SK-N-SH (cell line): ENCODE data around the gene SYNPR.

Source experiments
- CTCF ChIP-seq: fragments of 200-600 bp; sonication (generic); IDR thresholded peaks from 2 replicates; pipeline ENCODE4 v1.6.1; 2017; ENCODE audit warnings: antibody characterized with exemption, mild to moderate bottlenecking, moderate library complexity
- FOSL2 ChIP-seq: IDR thresholded peaks from 2 replicates; pipeline ENCODE4 v1.4.0; 2012; ENCODE audit warnings: low read depth, mild to moderate bottlenecking, moderate library complexity, borderline replicate concordance
- FOXJ3 ChIP-seq: sonication (generic); formaldehyde crosslinking; IDR thresholded peaks from 2 replicates; pipeline ENCODE4 v1.5.1; 2020; ENCODE audit warnings: mild to moderate bottlenecking, missing genetic modification reagents
- MAX ChIP-seq: IDR thresholded peaks from 2 replicates; pipeline ENCODE4 v1.4.0; 2012; ENCODE audit warnings: low read depth
- MXI1 ChIP-seq: IDR thresholded peaks from 2 replicates; pipeline ENCODE4 v1.6.1; 2012; ENCODE audit warnings: mild to moderate bottlenecking, low read depth, low read length, improper control_type of control experiment
- POLR2AphosphoS5 ChIP-seq: IDR thresholded peaks from 2 replicates; pipeline ENCODE4 v1.6.1; 2012; ENCODE audit warnings: low read depth, low read length
- RCOR1 ChIP-seq: fragments of 150-350 bp; IDR thresholded peaks from 2 replicates; pipeline ENCODE4 v1.6.1; 2017; ENCODE audit warnings: antibody characterized with exemption, low read length
- REST ChIP-seq: IDR thresholded peaks from 2 replicates; pipeline ENCODE4 v1.6.1; 2012; ENCODE audit warnings: mild to moderate bottlenecking, low read depth, low read length, moderate library complexity
- RFX5 ChIP-seq: IDR thresholded peaks from 2 replicates; pipeline ENCODE4 v1.6.1; 2012; ENCODE audit warnings: mild to moderate bottlenecking, improper control_type of control experiment, low read length
- SMC3 ChIP-seq: IDR thresholded peaks from 2 replicates; pipeline ENCODE4 v1.6.1; 2012; ENCODE audit warnings: low read depth, low read length, improper control_type of control experiment
- TCF12 ChIP-seq: IDR thresholded peaks from 2 replicates; pipeline ENCODE4 v1.4.0; 2012
- ZBTB33 ChIP-seq: IDR thresholded peaks from 2 replicates; pipeline ENCODE4 v1.4.0; 2012; ENCODE audit warnings: low read depth, borderline replicate concordance

- 0 out of 2 replicates have a peak, but pooled peaks have one; percentile 15 for TF ChIP-seq REST
- TF ChIP-seq TCF12 = peak; percentile 71
- no peak for TF ChIP-seq FOXJ3 (CRISPR knock-in tag)
- no peak for TF ChIP-seq ZBTB33
- TF ChIP-seq RCOR1 = no peak
- no peak for TF ChIP-seq CTCF
- TF ChIP-seq MAX = no peak
- TF ChIP-seq RFX5 = no peak
- TF ChIP-seq MXI1 = no peak
- no peak for TF ChIP-seq SMC3
- TF ChIP-seq FOSL2 = peak; percentile 95
- no peak; the same call in 1 of the 2 replicates for TF ChIP-seq POLR2AphosphoS5
Measured at GRCh38 chr3:63353383-63353782, 75.3 kb downstream of the SYNPR start.
